ENCODE data around the gene PKHD1.

GRCh38 chr6:51644426-51644825 lies 443.0 kb downstream of the PKHD1 start:
- TF ChIP-seq GATA3 (IDR thresholded peaks at IDR 0.05; ENCODE audit: low read depth, low read length) (no peak), GATA2 (IDR thresholded peaks at IDR 0.05; ENCODE audit: low read depth, low read length) (no peak)

Measured in SH-SY5Y (cell line).